Measurements from ENCODE around the gene CD40. TPM values are rescaled to one million over a fixed set of nuclear protein-coding genes. Genes with fewer than 3 reads are reported as not detected.

The CD40 gene
- polyA plus RNA-seq, 1 of the 3 experiments (the other 2 are of a cell fraction), result not detected

DNA sequence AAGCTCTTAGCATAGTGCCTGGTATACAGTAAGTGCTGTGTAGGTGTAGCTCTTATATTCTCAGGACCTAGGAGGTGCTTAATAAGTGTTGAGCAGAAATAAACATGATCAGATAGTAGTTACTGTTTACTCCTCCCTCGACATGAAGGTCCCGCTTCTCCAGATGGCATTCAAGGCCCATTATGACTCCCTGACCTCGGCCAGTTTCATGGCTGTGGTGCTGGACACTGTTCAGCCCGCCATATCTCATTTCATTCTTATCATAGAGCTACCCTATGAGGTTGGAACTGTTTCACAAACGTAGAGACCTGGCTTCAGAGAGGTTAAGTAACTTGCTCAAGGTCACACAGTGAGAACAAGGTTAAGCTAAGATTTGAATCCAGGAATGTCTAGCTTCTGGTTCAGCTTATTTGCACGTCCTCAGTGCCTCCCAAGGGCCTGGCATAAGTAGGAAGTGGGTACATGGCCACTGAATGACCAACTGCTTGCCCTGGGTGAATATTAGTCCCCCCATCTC, 39.0 kb downstream of the CD40 start (continued):
- TF ChIP-seq TEAD4 (IDR thresholded peaks at IDR 0.05; ENCODE audit: borderline replicate concordance, insufficient read depth) (no peak), ELF1 (IDR thresholded peaks at IDR 0.05) (no peak), FOXJ3 (CRISPR knock-in tag; IDR thresholded peaks at IDR 0.05) (no peak), RXRA (IDR thresholded peaks at IDR 0.05; ENCODE audit: borderline replicate concordance, low read depth) (no peak)
- TF ChIP-seq, protein P1, sequence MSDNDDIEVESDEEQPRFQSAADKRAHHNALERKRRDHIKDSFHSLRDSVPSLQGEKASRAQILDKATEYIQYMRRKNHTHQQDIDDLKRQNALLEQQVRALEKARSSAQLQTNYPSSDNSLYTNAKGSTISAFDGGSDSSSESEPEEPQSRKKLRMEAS (IDR thresholded peaks at IDR 0.05; ENCODE audit: low read depth), result no peak
- TF ChIP-seq, protein P2, sequence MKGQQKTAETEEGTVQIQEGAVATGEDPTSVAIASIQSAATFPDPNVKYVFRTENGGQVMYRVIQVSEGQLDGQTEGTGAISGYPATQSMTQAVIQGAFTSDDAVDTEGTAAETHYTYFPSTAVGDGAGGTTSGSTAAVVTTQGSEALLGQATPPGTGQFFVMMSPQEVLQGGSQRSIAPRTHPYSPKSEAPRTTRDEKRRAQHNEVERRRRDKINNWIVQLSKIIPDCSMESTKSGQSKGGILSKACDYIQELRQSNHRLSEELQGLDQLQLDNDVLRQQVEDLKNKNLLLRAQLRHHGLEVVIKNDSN (IDR thresholded peaks at IDR 0.05; ENCODE audit: borderline replicate concordance, low read depth), result no peak

DNA sequence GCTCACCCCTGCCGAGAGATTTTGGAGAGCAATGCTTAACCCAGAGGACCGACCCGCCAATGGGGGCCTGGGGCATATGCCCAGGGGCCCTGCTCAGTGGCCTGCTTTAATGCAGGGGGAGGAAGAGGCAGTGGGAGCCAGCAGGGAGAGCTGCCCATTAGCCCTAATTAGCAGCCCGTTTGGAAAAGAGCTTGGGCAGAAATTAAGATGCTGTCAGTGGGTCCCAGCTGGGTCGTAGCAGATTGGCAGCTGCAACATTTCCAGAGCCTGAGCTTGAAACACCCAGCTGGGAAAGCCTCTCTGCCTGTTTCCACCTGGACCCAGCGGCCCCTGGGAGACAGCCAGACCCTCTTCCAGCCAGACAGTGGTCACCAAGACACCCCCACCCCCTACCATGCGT, 39.5 kb downstream of the CD40 start:
- 19% methylated on average over 7 of the region's 7 CpGs for WGBS (ENCODE audit: low lambda C conversion rate)
- no peak overlapping the region for H3K9ac ChIP-seq
- H3F3A ChIP-seq (replicated peaks; ENCODE audit: insufficient read depth), result no peaks in the 10 kb centered on the region
- no peaks in the 10 kb centered on the region for H3K36me3 ChIP-seq (replicated peaks in 1 of 2; ENCODE audit: control insufficient read depth in 1 of 2, insufficient read depth in 2 of 2, low read length in 1 of 2)
- ChIA-PET CTCF (interaction anchor here (1.0 to 6.1 kb wide), 10 partner anchors 8 to 192 kb away, joined by 3 to 46 read pairs (median 4); no protein-coding TSS in a partner anchor), POLR2A (interaction anchor here (0.9 to 1.0 kb wide), 2 partner anchors 19 to 27 kb away, joined by 3 read pairs; no protein-coding TSS in a partner anchor)
- H3K4me2 ChIP-seq, result no peak overlapping the region
- peaks cover 0 to 41% of the 10 kb centered on the region in 2 experiments; a peak in 2 of 4 replicates for H3K4me1 ChIP-seq (ENCODE audit: control insufficient read depth in 1 of 2, insufficient read depth in 2 of 2, low read depth in 1 of 2, low read length in 1 of 2)
- peaks cover 16% of the 10 kb centered on the region; the same call in 1 of the 2 replicates for H3K27me3 ChIP-seq (ENCODE audit: insufficient read depth)
- H2AFZ ChIP-seq (ENCODE audit: low read depth), result no peak overlapping the region
- TF ChIP-seq, protein P3, sequence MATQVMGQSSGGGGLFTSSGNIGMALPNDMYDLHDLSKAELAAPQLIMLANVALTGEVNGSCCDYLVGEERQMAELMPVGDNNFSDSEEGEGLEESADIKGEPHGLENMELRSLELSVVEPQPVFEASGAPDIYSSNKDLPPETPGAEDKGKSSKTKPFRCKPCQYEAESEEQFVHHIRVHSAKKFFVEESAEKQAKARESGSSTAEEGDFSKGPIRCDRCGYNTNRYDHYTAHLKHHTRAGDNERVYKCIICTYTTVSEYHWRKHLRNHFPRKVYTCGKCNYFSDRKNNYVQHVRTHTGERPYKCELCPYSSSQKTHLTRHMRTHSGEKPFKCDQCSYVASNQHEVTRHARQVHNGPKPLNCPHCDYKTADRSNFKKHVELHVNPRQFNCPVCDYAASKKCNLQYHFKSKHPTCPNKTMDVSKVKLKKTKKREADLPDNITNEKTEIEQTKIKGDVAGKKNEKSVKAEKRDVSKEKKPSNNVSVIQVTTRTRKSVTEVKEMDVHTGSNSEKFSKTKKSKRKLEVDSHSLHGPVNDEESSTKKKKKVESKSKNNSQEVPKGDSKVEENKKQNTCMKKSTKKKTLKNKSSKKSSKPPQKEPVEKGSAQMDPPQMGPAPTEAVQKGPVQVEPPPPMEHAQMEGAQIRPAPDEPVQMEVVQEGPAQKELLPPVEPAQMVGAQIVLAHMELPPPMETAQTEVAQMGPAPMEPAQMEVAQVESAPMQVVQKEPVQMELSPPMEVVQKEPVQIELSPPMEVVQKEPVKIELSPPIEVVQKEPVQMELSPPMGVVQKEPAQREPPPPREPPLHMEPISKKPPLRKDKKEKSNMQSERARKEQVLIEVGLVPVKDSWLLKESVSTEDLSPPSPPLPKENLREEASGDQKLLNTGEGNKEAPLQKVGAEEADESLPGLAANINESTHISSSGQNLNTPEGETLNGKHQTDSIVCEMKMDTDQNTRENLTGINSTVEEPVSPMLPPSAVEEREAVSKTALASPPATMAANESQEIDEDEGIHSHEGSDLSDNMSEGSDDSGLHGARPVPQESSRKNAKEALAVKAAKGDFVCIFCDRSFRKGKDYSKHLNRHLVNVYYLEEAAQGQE (IDR thresholded peaks at IDR 0.05; ENCODE audit: low read depth, low read length), result no peak
- no peak for TF ChIP-seq MXI1 (IDR thresholded peaks at IDR 0.05; ENCODE audit: low read depth, low read length)
- no peak for TF ChIP-seq SMC3 (IDR thresholded peaks at IDR 0.05; ENCODE audit: low read depth, low read length)
- TF ChIP-seq EZH2phosphoT487 (IDR thresholded peaks at IDR 0.05; ENCODE audit: borderline replicate concordance, low read depth), result no peak
- TF ChIP-seq NRF1 (IDR thresholded peaks at IDR 0.05; ENCODE audit: low read depth, low read length), result no peak
- TF ChIP-seq FOSL2 (IDR thresholded peaks at IDR 0.05; ENCODE audit: borderline replicate concordance, low read depth), result no peak
- no peak for TF ChIP-seq NFIC (IDR thresholded peaks at IDR 0.05; ENCODE audit: borderline replicate concordance)
- no peak for TF ChIP-seq ELF1 (IDR thresholded peaks at IDR 0.05)
- TF ChIP-seq, protein P4, sequence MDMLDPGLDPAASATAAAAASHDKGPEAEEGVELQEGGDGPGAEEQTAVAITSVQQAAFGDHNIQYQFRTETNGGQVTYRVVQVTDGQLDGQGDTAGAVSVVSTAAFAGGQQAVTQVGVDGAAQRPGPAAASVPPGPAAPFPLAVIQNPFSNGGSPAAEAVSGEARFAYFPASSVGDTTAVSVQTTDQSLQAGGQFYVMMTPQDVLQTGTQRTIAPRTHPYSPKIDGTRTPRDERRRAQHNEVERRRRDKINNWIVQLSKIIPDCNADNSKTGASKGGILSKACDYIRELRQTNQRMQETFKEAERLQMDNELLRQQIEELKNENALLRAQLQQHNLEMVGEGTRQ (IDR thresholded peaks at IDR 0.05; ENCODE audit: borderline replicate concordance, low read depth, low read length), result no peak
- TF ChIP-seq SIN3A (IDR thresholded peaks at IDR 0.05; ENCODE audit: borderline replicate concordance, low read depth, low read length), result no peak
- TF ChIP-seq, protein P5, sequence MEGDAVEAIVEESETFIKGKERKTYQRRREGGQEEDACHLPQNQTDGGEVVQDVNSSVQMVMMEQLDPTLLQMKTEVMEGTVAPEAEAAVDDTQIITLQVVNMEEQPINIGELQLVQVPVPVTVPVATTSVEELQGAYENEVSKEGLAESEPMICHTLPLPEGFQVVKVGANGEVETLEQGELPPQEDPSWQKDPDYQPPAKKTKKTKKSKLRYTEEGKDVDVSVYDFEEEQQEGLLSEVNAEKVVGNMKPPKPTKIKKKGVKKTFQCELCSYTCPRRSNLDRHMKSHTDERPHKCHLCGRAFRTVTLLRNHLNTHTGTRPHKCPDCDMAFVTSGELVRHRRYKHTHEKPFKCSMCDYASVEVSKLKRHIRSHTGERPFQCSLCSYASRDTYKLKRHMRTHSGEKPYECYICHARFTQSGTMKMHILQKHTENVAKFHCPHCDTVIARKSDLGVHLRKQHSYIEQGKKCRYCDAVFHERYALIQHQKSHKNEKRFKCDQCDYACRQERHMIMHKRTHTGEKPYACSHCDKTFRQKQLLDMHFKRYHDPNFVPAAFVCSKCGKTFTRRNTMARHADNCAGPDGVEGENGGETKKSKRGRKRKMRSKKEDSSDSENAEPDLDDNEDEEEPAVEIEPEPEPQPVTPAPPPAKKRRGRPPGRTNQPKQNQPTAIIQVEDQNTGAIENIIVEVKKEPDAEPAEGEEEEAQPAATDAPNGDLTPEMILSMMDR (IDR thresholded peaks at IDR 0.05), result no peak
- no peak for TF ChIP-seq TEAD4 (IDR thresholded peaks at IDR 0.05; ENCODE audit: borderline replicate concordance, insufficient read depth)
- no peak for TF ChIP-seq RXRA (IDR thresholded peaks at IDR 0.05; ENCODE audit: borderline replicate concordance, low read depth)
- H3K4me3 ChIP-seq (ENCODE audit: low read depth in 2 of 2, low read length in 1 of 2), result no peak overlapping the region
- H4K20me1 ChIP-seq (ENCODE audit: insufficient read depth), result no peaks in the 10 kb centered on the region
- H3K9me2 ChIP-seq, result no peaks in the 10 kb centered on the region
- DNase-seq, result peak; percentile 64
- H3K27ac ChIP-seq (ENCODE audit: low read depth in 2 of 2, low read length in 1 of 2), result peak overlapping the region in 1 of 2 experiments; percentile 72; a peak in 2 of 4 replicates
- H3K79me2 ChIP-seq (ENCODE audit: insufficient read depth), result no peaks in the 10 kb centered on the region
- H3K9me3 ChIP-seq, result no peaks in the 10 kb centered on the region
